SK-N-SH treated with all-trans-retinoic acid at 6 μM for 48 hours (cell line): ENCODE data around the gene ARHGAP12.

Source experiments
- ATAC-seq: fragments of 200-7000 bp; cut with Tn5 transposase; 3 replicates; pipeline ENCODE4 v1.9.1; 2020; ENCODE audit warnings: mild to moderate bottlenecking, moderate library complexity
- BACH2 ChIP-seq: fragments of 250-450 bp; sonication (Bioruptor Pico); IDR thresholded peaks from 2 replicates; pipeline ENCODE4 v1.9.0; 2021; ENCODE audit warnings: mild to moderate bottlenecking, borderline replicate concordance
- CREB5 ChIP-seq: fragments of 250-450 bp; sonication (Bioruptor Pico); IDR thresholded peaks from 2 replicates; pipeline ENCODE4 v1.5.1; 2020; ENCODE audit warnings: low read depth, mild to moderate bottlenecking, moderate library complexity
- CSDC2 ChIP-seq: fragments of 250-450 bp; sonication (Bioruptor Pico); IDR thresholded peaks from 2 replicates; pipeline ENCODE4 v1.5.0; 2020; ENCODE audit warnings: mild to moderate bottlenecking, moderate library complexity
- CSRNP3 ChIP-seq: fragments of 250-450 bp; sonication (Bioruptor Pico); IDR thresholded peaks from 2 replicates; pipeline ENCODE4 v1.5.1; 2021; ENCODE audit warnings: mild to moderate bottlenecking, moderate library complexity
- ESRRG ChIP-seq: fragments of 250-450 bp; sonication (Bioruptor Pico); IDR thresholded peaks from 2 replicates; pipeline ENCODE4 v1.6.1; 2021; ENCODE audit warnings: mild to moderate bottlenecking
- GLIS3 ChIP-seq: fragments of 250-450 bp; sonication (Bioruptor Pico); IDR thresholded peaks from 2 replicates; pipeline ENCODE4 v1.5.0; 2020; ENCODE audit warnings: mild to moderate bottlenecking, moderate library complexity
- ISL1 ChIP-seq: fragments of 250-450 bp; sonication (Bioruptor Pico); IDR thresholded peaks from 2 replicates; pipeline ENCODE4 v2.1.2; 2022; ENCODE audit warnings: mild to moderate bottlenecking, moderate library complexity
- OSR1 ChIP-seq: fragments of 250-450 bp; sonication (Bioruptor Pico); IDR thresholded peaks from 2 replicates; pipeline ENCODE4 v1.8.0; 2022; ENCODE audit warnings: moderate library complexity, mild to moderate bottlenecking, inconsistent platforms
- PATZ1 ChIP-seq: fragments of 250-450 bp; sonication (Bioruptor Pico); IDR thresholded peaks from 2 replicates; pipeline ENCODE4 v1.8.0; 2020; ENCODE audit warnings: mild to moderate bottlenecking, moderate library complexity, borderline replicate concordance
- POU6F1 ChIP-seq: fragments of 250-450 bp; sonication (Bioruptor Pico); IDR thresholded peaks from 2 replicates; pipeline ENCODE4 v1.8.0; 2021; ENCODE audit warnings: low read depth, mild to moderate bottlenecking, moderate library complexity, borderline replicate concordance
- PPARA ChIP-seq: fragments of 250-450 bp; sonication (Bioruptor Pico); IDR thresholded peaks from 2 replicates; pipeline ENCODE4 v1.5.0; 2020; ENCODE audit warnings: mild to moderate bottlenecking, borderline replicate concordance
- RARB ChIP-seq: fragments of 250-450 bp; sonication (Bioruptor Pico); IDR thresholded peaks from 2 replicates; pipeline ENCODE4 v1.8.0; 2021; ENCODE audit warnings: mild to moderate bottlenecking, moderate library complexity
- SNAI2 ChIP-seq: fragments of 250-450 bp; sonication (Bioruptor Pico); IDR thresholded peaks from 2 replicates; pipeline ENCODE4 v1.5.0; 2020; ENCODE audit warnings: mild to moderate bottlenecking, moderate library complexity
- TCF4 ChIP-seq: fragments of 250-450 bp; sonication (Bioruptor Pico); IDR thresholded peaks from 2 replicates; pipeline ENCODE4 v1.8.0; 2021; ENCODE audit warnings: mild to moderate bottlenecking, moderate library complexity, borderline replicate concordance
- TOX ChIP-seq: fragments of 250-450 bp; sonication (Bioruptor Pico); IDR thresholded peaks from 2 replicates; pipeline ENCODE4 v1.8.0; 2021; ENCODE audit warnings: mild to moderate bottlenecking, moderate library complexity, borderline replicate concordance
- ZC3H10 ChIP-seq: fragments of 250-450 bp; sonication (Bioruptor Pico); IDR thresholded peaks from 2 replicates; pipeline ENCODE4 v1.5.1; 2021; ENCODE audit warnings: mild to moderate bottlenecking, moderate library complexity
- ZFP3 ChIP-seq: fragments of 250-450 bp; sonication (Bioruptor Pico); IDR thresholded peaks from 2 replicates; pipeline ENCODE4 v1.5.0; 2020; ENCODE audit warnings: mild to moderate bottlenecking, moderate library complexity
- ZFP30 ChIP-seq: fragments of 450-650 bp; formaldehyde crosslinking; IDR thresholded peaks from 2 replicates; pipeline ENCODE4 v1.5.0; 2022; ENCODE audit warnings: mild to moderate bottlenecking, moderate library complexity
- ZNF565 ChIP-seq: fragments of 450-650 bp; formaldehyde crosslinking; conservative IDR thresholded peaks from 2 replicates; pipeline ENCODE4 v1.5.0; 2020; ENCODE audit warnings: low read depth, mild to moderate bottlenecking, moderate library complexity
- ZNF70 ChIP-seq: fragments of 450-650 bp; formaldehyde crosslinking; IDR thresholded peaks from 2 replicates; pipeline ENCODE4 v1.5.0; 2020; ENCODE audit warnings: mild to moderate bottlenecking, moderate library complexity
- ZNF8 ChIP-seq: fragments of 450-650 bp; formaldehyde crosslinking; IDR thresholded peaks from 2 replicates; pipeline ENCODE4 v1.5.0; 2020; ENCODE audit warnings: mild to moderate bottlenecking, moderate library complexity

Gene ARHGAP12

GRCh38 chr10:31942892-31943291, 14.3 kb upstream of the ARHGAP12 start:
- TF ChIP-seq PPARA (CRISPR knock-in tag) (no peak), CSDC2 (CRISPR knock-in tag) (no peak), ESRRG (CRISPR knock-in tag) (no peak), CREB5 (CRISPR knock-in tag) (no peak), ZNF565 (no peak), GLIS3 (CRISPR knock-in tag) (no peak), SNAI2 (CRISPR knock-in tag) (no peak), PATZ1 (CRISPR knock-in tag) (no peak), ZFP3 (no peak), ISL1 (CRISPR knock-in tag) (no peak), ZC3H10 (CRISPR knock-in tag) (no peak), CSRNP3 (CRISPR knock-in tag) (no peak), TCF4 (CRISPR knock-in tag) (no peak), POU6F1 (CRISPR knock-in tag) (no peak)
- ATAC-seq: no peak

- ATAC-seq: no peak
- TF ChIP-seq ZNF70 (CRISPR knock-in tag): no peak
- TF ChIP-seq SNAI2 (CRISPR knock-in tag): no peak
- no peak for TF ChIP-seq RARB (CRISPR knock-in tag)
- TF ChIP-seq CSDC2 (CRISPR knock-in tag): no peak
- TF ChIP-seq TOX: no peak
- TF ChIP-seq ZNF8 (CRISPR knock-in tag): no peak
- no peak for TF ChIP-seq PPARA (CRISPR knock-in tag)
- no peak for TF ChIP-seq ESRRG (CRISPR knock-in tag)
- no peak for TF ChIP-seq CREB5 (CRISPR knock-in tag)
- no peak for TF ChIP-seq ZFP30 (CRISPR knock-in tag)
Measured at GRCh38 chr10:31942435-31942834, 13.8 kb upstream of the ARHGAP12 start.

GRCh38 chr10:31940839-31941653, 12.4 kb upstream of the ARHGAP12 start:
- peak; percentile 89 for ATAC-seq
- no peak for TF ChIP-seq ZFP3
- no peak for TF ChIP-seq CSDC2 (CRISPR knock-in tag)
- no peak for TF ChIP-seq SNAI2 (CRISPR knock-in tag)
- no peak for TF ChIP-seq RARB (CRISPR knock-in tag)
- TF ChIP-seq ESRRG (CRISPR knock-in tag): no peak
- TF ChIP-seq GLIS3 (CRISPR knock-in tag): no peak
- no peak for TF ChIP-seq PPARA (CRISPR knock-in tag)
- TF ChIP-seq TCF4 (CRISPR knock-in tag): no peak
- TF ChIP-seq CSRNP3 (CRISPR knock-in tag): no peak
- no peak for TF ChIP-seq ZNF8 (CRISPR knock-in tag)
- TF ChIP-seq OSR1 (CRISPR knock-in tag): no peak
- TF ChIP-seq ZC3H10 (CRISPR knock-in tag): no peak
- peak; percentile 50; the same call in 1 of the 2 replicates for TF ChIP-seq POU6F1 (CRISPR knock-in tag)
- TF ChIP-seq PATZ1 (CRISPR knock-in tag): peak; percentile 72
- TF ChIP-seq BACH2 (CRISPR knock-in tag): no peak
- TF ChIP-seq ZNF70 (CRISPR knock-in tag): peak; percentile 76
- TF ChIP-seq ZNF565: no peak
